NCI-H2196 (cell line): ENCODE results near the gene GPT2.

Source experiments
- DNase-seq: peaks from one replicate; lab custom pipeline; 2025; ENCODE audit not compliant: unreplicated experiment; lab: John Stamatoyannopoulos, UW

Gene GPT2, protein sequence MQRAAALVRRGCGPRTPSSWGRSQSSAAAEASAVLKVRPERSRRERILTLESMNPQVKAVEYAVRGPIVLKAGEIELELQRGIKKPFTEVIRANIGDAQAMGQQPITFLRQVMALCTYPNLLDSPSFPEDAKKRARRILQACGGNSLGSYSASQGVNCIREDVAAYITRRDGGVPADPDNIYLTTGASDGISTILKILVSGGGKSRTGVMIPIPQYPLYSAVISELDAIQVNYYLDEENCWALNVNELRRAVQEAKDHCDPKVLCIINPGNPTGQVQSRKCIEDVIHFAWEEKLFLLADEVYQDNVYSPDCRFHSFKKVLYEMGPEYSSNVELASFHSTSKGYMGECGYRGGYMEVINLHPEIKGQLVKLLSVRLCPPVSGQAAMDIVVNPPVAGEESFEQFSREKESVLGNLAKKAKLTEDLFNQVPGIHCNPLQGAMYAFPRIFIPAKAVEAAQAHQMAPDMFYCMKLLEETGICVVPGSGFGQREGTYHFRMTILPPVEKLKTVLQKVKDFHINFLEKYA

DNA sequence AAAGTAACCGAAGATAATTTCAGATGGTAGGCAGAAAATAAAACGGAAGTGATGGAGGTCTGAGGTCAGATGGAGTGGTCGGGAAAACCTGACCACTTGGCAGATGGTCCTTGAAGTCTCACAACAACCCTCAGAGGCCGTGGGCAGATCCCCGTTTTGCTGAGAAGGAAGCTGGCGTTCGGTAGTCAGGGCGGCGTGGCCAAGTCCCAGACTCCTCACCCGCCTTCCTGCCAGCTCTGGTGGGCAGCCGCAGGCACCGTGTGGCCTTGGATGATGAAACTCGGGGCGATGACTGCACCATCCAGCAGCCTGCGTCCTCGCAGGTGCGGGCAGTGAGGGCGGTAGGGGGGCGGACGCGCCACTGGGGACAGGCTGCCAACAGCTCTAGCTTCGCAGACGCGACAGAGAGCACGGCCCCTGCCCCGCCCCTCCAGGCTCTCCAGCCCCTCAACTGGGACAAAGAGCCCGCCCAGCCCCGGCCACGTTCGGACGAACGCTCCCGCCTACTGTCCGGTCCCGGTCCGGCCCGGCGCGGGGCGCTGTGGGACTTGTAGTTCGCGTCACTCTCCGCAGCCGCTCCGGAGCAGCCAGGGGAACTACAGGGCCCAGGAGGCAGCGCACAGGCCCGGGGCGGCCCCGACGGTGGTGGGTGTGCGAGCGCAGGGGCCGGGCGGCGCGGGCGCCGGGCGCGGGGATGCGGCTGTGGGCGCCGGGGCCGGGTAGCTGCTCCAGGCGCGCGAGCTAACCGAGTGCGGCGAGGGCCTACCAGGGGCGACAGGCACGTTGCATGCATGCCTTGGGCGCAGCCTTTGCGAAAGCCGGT, at the start of gene GPT2:
Gene GPT2 (plus strand): TSS at position 673 of the 823 bp plus-strand sequence. CDS start 354 bp downstream, outside the sequence.
- DNase-seq: peak; percentile 91

DNA sequence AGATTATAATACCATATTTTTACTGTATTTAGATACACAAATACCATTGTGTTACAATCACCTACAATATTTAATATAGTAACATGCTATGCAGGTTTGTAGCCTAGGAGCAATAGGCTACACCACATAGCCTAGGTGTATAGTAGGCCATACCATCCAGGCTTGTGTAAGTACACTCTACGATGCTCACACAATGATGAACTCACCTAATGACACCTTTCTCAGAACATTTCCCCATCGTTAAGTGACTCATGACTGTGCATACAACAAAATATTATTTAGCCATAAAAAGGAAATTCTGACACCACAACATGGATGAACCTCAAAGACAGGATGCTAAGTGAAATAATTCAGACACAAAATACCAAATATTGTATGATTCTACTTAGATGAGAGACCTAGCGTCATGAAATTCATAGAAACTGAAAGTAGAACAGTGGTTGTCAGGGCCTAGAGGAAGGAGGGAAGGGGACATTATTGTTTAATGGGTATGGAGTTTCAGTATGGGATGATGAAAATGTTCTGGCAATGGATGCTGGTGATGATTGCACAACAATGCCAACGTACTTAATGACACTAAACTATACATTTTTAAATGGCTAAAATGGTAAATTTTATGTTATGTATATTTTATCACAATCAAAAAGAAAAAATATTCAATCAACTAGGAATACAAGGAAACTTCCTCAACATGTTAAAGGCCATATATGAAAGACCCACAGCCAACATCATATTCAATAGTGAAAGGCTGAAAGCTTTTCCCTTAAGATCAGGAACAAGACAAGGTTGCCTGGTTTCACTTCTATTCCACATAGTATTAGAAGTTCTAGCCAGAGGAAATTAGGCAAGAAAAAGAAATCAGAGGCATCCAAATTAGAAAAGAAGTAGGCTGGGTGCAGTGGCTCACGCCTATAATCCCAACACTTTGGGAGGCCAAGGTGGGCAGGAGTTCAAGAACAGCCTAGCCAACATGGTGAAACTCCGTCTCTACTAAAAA, 47.3 kb upstream of the GPT2 start:
- peak; percentile 4 for DNase-seq

DNA sequence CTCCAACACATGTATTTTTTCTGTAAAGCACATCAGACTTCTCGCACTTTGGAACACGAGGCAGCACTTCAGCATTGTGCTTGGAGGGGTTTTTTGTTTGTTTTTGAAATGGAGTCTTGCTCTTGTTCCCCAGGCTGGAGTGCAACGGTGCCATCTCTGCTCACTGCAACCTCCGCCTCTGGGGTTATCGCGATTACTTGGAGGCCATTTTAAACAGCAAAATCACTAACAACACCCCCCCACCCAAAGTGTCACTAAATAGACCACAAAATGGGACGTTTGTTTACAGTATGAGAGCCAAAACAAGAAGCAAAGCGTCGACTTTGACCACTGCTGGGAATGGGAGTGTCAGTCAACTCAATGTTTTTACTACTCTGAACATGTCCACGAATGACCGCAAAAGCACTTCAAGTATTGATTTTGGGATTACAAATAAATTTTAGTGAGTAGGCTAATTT, 44.1 kb upstream of the GPT2 start:
- DNase-seq: no peak

DNA sequence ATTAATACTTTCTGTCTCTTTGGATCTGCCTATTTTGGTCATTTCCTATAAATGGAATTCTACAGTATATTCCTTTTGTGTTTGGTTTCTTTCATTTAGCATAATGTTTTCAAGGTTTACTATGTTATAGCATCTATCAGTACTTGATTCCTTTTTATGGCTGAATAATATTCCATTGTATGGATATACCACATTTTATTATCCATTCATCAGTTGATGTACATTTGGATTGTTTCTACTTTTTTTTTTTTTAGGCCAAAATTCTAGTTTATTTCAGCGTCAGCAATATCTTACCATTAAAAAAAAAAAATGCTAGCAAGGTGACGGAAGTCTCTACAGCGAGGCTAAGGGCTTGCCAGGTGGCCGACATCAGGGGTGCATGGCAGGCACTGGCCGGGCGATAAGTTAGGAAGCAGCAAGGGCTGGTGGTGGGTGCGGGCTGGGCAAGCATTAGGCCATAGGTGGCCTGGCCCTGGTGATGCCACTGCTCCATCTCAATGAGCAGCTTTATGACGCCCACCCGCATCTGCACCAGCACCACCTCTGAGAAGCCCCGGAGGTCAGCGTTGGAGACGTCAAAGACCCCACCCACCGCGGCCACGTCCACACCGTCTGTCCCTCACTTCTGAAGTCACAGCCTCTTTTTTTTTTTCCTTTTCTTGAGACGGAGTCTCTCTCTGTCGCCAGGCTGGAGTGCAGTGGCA, 41.8 kb upstream of the GPT2 start:
- no peak for DNase-seq

DNA sequence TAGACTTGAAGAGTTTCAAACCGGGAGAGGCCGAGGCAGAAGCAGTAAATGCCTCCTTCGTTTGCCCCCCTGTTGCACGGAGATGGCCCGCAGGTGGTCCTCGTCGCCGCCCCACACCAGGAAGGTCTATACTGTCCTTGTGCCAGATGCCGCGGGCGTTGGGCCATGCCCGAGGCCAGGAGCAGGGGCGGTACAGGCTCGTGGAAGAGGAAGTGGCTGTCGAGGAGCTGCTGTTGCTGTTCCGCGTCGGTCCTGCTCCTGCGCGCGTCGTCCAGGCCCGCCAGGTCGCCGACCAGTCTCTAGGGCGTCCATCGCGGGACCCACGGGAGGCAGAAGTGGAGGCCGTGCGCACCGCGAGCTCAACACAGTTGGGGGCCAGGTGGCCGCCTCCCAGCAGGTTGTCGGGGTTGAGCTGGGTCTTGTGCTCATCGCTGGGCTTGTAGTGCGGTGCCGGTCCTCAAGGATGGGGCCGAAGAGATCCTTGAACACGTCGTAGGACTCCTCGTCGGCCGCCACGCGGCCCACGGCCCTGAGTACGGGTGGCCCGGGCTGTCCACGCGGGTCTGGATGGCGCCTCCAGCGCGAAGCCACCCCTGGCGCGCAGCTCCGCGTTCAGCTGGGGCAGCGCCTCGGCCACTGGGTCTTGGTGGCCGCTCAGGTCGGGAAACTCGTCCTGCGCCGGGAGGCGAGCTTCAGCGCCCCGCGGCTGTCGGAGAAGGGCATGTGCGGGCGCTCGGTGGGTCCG, 40.1 kb upstream of the GPT2 start:
- DNase-seq: no peak

DNA sequence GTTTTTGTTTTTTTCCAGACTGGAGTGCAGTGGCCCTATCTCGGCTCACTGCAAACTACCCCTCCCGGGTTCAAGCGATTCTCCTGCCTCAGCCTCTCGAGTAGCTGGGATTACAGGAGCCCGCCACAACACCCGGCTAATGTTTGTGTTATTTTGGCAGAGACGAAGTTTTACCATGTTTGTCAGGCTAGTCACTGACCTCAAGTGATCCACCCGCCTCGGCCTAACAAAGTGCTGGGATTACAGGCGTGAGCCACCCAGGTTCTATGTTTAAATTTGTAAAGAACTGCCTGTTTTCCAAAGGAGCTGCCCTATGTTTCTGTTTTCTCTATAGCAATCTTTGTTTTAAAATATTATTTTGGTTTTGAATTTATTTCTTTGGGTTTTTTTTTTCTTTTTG, 39.4 kb upstream of the GPT2 start:
- DNase-seq: no peak

DNA sequence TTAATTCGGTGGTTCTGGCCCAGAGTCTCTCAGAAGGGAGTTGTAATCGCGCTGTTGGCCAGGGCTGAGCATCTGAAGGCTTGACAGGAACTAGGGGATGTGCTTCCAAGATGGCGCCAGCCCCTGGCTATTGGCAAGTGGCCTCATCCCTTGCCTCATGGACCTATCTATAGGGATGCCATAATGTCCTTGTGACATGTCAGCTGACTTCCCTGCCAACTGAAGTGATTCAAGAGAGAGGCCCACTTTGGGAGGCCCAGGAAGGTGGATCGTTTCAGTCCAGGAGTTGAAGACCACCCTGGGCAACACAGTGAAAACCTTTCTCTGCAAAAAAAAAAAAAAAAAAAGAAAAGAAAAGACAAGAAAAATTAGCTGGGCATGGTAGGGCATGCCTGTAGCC, 38.2 kb upstream of the GPT2 start:
- no peak for DNase-seq

DNA sequence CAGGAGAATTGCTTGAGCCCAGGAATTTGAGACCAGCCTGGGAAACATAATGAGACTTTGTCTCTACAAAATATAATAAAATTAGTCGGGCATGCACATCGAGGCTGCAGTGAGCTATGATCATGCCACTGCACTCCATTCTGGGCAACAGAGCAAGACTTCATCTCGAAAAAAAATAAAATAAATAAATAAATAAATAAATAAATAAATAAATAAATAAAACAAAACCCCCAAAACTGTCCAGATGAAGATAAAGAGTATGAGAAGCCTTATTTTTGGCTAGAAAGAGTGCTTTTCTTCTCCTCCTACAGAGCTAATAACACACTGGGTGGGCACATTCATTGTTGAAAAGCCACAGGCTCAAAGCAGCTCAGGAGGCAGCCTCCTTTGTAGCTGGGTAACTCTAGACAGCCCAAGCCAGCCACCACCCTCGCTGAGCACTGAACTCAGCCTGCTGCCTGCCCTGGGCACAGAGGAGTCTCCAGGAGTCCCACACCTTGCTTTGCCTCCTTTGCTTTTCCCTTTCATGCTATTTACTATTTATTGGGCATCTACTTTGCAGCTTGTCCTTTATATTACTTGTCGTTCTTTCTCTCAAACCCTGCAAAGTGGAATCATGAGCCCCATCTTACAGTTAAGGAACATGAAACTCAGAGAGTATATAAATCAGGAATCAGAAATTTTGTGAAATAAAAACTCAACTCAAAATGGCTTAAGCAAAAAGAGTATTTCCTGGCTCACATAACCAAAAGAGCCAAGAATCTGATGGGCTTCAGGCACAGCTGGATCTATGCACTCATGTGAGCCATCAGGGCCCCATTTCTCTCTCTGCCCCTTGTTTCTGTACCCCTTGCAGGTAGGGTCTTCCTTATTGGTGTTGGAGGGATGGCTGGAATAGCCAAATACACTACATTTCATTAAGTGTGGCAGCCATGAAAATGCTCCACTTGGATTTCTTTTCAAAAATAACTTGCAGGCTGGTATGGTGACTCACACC, 35.1 kb upstream of the GPT2 start:
- DNase-seq: no peak

DNA sequence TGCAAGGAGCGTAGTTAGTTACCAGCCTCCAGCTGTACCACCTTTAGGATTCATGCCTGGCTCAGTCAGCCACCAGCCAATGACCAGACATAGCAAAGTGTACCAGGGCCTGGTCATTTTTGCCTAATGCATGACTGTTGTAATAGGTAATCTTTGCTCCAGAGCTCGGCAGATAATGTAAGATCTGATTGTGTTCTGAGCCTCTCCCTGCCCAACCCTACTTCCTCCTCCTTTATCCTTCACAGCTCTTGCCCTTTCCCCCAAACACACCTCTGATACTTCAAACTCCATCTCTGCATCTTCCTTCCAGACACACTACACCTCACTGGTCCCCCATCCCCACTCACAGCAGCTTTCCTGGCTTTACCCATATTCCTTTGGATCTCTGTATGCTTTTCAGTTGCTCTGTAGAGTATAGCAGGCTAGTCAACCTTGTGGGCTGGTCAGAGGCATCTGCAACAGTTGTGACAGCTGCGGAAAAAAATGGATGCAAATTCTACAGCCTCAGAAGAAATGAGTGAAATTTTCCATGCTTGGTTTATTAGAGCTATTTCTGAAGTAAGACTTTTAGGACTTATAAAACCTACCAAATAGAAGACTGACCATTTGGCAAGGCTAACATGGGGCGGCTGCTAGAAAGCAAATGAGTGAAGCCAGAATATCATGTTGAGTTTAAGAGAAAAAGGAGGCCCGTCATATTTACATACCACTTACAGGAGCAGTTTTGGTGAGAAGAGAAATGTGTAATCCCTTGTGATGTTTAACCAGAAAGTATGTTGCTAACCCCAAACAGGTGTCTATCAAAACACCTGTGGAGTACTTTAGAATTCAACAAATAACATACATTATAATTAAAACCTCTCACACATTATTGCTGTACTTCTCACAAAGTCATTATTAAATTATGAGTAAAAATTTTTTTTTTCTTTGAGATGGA, 33.3 kb upstream of the GPT2 start:
- DNase-seq: no peak

DNA sequence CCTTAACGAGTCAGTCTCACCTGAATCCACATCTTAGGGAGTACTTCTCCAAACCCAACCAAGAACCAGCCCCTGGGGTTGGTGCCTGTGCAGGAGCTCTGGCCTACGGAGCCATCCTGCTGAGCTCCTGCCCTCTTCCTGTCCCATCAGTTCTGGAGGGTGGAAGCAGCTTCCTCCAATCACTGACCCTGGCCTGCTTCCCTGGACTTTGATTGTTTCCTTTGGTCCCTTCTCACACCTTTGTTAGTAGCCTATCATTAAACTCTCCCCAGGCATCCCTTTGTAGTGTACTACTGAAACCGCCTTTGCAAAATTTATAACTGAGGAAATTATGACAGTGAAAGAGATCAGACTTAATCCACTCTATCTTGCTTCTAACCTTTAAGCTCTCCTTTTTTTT, 32.0 kb upstream of the GPT2 start:
- DNase-seq: no peak

DNA sequence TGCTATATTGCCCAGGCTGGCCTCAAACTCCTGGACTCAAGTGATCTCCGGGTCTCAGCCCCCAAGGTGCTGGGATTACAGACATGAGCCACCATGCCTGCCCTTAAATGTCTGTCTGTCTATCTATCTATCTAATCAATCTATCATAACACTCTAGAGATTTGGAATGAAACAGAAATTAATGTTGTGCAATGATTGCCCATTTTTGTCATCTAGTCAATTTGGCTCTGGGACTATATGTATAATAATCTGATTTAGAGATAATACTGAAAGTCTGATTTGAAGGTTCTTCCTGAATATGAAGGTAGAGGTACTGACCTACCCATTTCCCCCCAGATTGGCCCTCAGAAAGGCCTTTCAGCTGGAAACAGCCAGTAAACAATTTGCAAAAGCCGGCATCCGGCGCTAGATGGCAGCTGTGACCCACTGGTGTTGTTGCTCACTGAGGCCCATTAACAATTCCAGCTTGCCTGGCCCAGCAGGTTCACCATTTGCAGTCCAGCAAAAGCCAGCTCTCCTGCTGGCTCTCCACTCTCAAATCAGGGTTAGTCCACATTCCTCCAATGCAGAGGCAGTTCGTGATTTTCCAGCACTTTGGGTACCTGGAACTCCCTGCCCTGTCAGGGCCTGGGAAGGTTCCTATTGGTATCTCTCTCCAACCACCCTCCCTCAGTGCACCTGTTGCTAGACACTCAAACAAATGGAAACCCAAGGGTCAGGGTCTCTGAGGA, 30.3 kb upstream of the GPT2 start:
- peak; percentile 45 for DNase-seq

DNA sequence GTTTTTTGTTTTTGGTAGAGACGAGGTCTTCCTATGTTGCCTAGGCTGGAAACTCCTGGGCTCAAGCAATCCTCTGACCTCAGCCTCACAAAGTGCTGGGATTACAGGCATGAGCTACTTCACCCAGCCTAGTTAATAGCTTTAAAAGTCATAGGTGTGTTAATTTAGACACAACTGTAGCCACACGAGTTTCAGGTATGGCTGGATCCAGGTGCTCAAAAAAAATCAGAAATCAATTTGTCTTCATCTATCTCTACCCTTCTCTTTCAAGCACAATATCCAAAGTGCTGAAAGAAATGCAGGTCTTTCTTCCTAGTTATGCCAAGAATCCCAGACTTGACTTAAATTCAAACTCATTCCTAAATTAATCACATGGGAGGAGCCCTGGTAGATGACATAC, 29.3 kb upstream of the GPT2 start:
- DNase-seq: no peak

DNA sequence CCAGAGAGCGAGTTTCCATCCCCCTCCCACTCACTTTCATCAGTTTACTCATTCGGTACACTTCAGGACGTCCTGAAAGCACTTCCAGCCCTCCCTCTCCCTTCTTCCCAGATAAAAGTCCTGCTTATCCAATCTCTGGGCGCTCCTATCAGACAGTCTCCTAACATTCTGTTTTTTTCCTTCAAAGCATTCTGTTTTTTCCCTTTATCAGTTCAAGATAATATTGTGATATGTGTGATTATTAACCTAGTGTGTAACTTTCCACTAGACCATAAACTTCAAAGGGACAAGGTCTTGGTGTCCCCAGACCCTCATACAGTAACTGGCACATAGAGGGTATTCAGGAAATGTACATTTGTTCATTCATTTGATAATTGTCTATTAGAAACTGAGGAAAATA, 28.8 kb upstream of the GPT2 start:
- DNase-seq: no peak

DNA sequence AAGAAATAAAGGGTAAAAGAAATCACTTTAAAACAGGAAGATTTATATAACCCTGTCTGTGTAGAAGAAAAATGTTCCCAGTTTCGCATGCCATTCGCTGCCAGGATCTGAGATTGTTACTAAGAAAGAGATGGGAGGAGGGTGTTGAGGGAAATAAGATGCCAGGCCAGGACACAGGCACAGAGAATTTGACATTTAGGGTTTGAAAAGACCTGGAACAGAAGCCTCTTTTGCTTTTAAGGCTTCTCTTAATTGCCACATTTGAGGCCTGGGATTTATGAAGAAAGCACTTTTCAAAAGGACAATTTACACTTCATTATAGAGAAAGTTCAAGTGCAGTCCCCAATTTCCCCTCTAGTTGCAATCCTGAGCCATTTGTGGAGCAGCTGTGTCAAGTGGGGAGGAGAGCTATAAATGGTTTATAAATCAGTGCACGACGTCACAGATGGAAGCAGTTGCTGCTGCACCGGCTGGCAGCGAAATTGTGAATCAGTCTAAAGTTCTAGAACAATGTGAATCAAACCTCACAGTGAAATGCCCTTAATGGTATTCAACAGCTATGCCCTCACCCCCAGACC, 26.7 kb upstream of the GPT2 start:
- peak; percentile 1 for DNase-seq

DNA sequence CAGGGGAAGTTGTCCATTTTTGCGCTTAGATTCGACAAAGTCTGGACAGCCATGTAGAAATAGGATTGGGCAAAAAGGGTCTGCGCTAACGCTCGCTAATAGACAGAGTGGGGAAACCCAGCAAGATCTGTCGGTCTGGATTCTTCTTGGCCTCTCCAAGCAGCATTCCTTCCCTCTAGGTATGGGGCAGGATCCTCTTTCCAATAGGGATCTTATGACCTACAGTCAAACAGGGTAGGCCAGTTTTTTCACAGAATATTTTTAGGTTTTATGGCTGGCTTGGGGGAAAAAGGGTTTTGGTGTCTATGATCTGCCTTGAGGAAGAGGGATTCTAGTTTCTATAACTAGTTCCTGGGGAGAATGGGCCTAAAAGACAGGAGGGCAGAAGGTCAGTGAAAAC, 26.0 kb upstream of the GPT2 start:
- no peak for DNase-seq

DNA sequence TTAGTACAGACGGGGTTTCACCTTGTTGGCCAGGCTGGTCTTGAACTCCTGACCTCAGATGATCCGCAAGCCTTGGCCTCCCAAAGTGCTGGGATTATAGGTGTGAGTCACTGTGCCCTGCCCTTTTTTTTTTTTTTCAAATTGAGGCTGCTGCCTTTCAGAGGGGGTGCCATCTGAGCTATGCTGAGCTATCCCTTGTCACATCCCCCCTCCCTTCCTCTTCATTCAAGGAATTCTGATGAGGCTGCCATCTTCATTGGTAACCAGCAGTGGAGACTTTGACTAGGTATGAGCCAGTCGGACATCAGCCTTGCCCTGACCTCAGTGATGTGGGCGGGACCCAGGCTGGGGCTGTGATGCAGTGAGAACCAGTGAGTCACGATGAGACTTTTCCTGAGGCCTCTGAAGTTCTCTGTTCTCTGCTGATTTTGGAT, 24.4 kb upstream of the GPT2 start:
- DNase-seq: no peak
